IPS-NIHi11 (cell line): ENCODE data around the gene HACD4.

Experiments used
- DNase-seq: peaks from one replicate; pipeline ENCODE4 v3.0.0; 2012; ENCODE audit warnings: mixed read lengths, low spot score

HACD4 gene

GRCh38 chr9:21031091-21031807 is at the start of gene HACD4:
Gene HACD4, minus strand, starts transcription at chr9:21031640. Its CDS starts 50 bp downstream, at chr9:21031590.
- peak; percentile 87 for DNase-seq

GRCh38 chr9:21080793-21081192 is 49.4 kb upstream of the HACD4 start:
- DNase-seq, result no peak

GRCh38 chr9:21078702-21079101 is 47.3 kb upstream of the HACD4 start:
- no peak for DNase-seq

- no peak for DNase-seq
These were observed 46.3 kb upstream of the HACD4 start, which contains the start of gene IFNB1 for GRCh38 chr9:21077781-21078180. Gene IFNB1, minus strand, starts transcription at chr9:21077942. Its CDS starts 73 bp downstream, at chr9:21077869.

GRCh38 chr9:21075484-21075883 is 44.0 kb upstream of the HACD4 start:
- peak; percentile 6 for DNase-seq

GRCh38 chr9:21070906-21071305 is 39.5 kb upstream of the HACD4 start:
- no peak for DNase-seq

- DNase-seq, result peak; percentile 33
These were observed 38.7 kb upstream of the HACD4 start for GRCh38 chr9:21070171-21070571.

- DNase-seq, result no peak
These were observed 29.6 kb upstream of the HACD4 start for GRCh38 chr9:21060919-21061561.

- no peak for DNase-seq
These were observed 25.5 kb upstream of the HACD4 start for GRCh38 chr9:21056931-21057330.

- no peak for DNase-seq
These were observed 22.4 kb upstream of the HACD4 start for GRCh38 chr9:21053851-21054250.

- DNase-seq, result no peak
These were observed 15.8 kb upstream of the HACD4 start for GRCh38 chr9:21047281-21047691.

- no peak for DNase-seq
These were observed 12.4 kb upstream of the HACD4 start for GRCh38 chr9:21043841-21044240.

GRCh38 chr9:21042466-21042865 is 11.0 kb upstream of the HACD4 start:
- no peak for DNase-seq

- DNase-seq, result no peak
These were observed 7.9 kb upstream of the HACD4 start for GRCh38 chr9:21039302-21039701.

GRCh38 chr9:21037278-21037677 is 5.8 kb upstream of the HACD4 start:
- DNase-seq, result no peak

- DNase-seq, result no peak
These were observed 356 bp upstream of the HACD4 start for GRCh38 chr9:21031808-21032183.

GRCh38 chr9:21030389-21031035 is 928 bp downstream of the HACD4 start:
- DNase-seq, result peak; percentile 34

GRCh38 chr9:21029661-21030060 is 1.8 kb downstream of the HACD4 start:
- no peak for DNase-seq

GRCh38 chr9:21028466-21028865 is 3.0 kb downstream of the HACD4 start:
- DNase-seq, result no peak

- DNase-seq, result no peak
These were observed 4.1 kb downstream of the HACD4 start for GRCh38 chr9:21027295-21027694.

GRCh38 chr9:21023861-21024260 is 7.6 kb downstream of the HACD4 start:
- no peak for DNase-seq

- no peak for DNase-seq
These were observed 13.3 kb downstream of the HACD4 start for GRCh38 chr9:21018177-21018576.
